Measurements from ENCODE around the gene LYZL4. TPM values are rescaled to one million over a fixed set of nuclear protein-coding genes. Genes with fewer than 3 reads are reported as not detected.

The LYZL4 gene, protein sequence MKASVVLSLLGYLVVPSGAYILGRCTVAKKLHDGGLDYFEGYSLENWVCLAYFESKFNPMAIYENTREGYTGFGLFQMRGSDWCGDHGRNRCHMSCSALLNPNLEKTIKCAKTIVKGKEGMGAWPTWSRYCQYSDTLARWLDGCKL
- not detected for polyA plus RNA-seq
- long read RNA-seq, donor 1, result 0 reads
- long read RNA-seq, donor 2, result 0 reads
- long read RNA-seq, donor 3, result 0 reads
- long read RNA-seq, donor 4, result 0 reads
- long read RNA-seq, donor 5, result 0 reads
- long read RNA-seq, donor 6, result 0 reads
- long read RNA-seq, donor 7, result 0 reads
- long read RNA-seq, donor 8, result 0 reads
- long read RNA-seq, donor 9, result 0 reads
- long read RNA-seq, donor 10, result 0 reads

- no peak within 1 kb of the TSS for H3K27ac ChIP-seq (ENCODE audit: low read depth in 1 of 3, low read length in 2 of 3)
Measured at GRCh38 chr3:42410370-42411131, at the start of gene LYZL4. Gene LYZL4, minus strand, starts transcription at chr3:42410610. Its CDS starts 3,359 bp downstream, at chr3:42407251.

DNA sequence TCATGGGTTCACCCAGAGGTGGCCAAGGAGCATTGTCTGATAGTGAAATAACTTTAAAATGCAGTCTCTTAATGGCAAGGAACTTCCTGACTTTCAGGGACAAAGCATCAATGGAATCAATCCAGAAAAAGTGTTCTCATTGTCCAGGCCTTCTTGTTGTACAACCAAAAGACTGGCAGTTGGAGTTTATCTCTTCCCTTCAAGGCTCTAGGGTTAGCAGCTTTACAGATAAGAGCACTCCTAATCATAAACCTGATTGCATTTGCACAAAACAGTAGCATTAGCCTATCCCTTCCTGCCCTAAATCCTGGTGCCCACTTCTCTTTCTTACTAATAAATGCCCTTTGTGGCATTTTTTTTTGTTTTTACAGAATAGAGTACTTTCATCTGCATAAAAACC is 48.7 kb upstream of the LYZL4 start:
- no peak for FAIRE-seq
- no peak overlapping the region for H3K4me3 ChIP-seq (ENCODE audit: low read depth in 1 of 3, low read length in 3 of 3)

More at GRCh38 chr3:42410370-42411131, at the start of gene LYZL4:
- no peaks in the 10 kb centered on the region for H3K9me3 ChIP-seq (ENCODE audit: control insufficient read depth in 2 of 2, insufficient read depth in 1 of 2, low read depth in 1 of 2, low read length in 1 of 2)
- H3K27me3 ChIP-seq (ENCODE audit: control insufficient read depth in 3 of 3, insufficient read depth in 3 of 3, low read length in 3 of 3), result no peaks in the 10 kb centered on the region
- DNase-seq, result no peak
- H3K4me1 ChIP-seq (ENCODE audit: control insufficient read depth in 3 of 3, insufficient read depth in 2 of 3, low read depth in 1 of 3, low read length in 2 of 3), result no peaks in the 10 kb centered on the region
- no peak within 1 kb of the TSS for H3K4me3 ChIP-seq (ENCODE audit: low read depth in 1 of 3, low read length in 3 of 3)
- no peaks in the 10 kb centered on the region for H3K36me3 ChIP-seq (ENCODE audit: control insufficient read depth in 3 of 3, insufficient read depth in 2 of 3, low read depth in 1 of 3, low read length in 3 of 3)
- no peak for FAIRE-seq
- WGBS, 3 donors, result 60 to 80% (median 64%) methylated on average over 5 of the region's 5 CpGs

GRCh38 chr3:42456211-42456610 is 45.8 kb upstream of the LYZL4 start:
- H3K27me3 ChIP-seq (ENCODE audit: control insufficient read depth in 3 of 3, insufficient read depth in 3 of 3, low read length in 3 of 3), result no peaks in the 10 kb centered on the region
- no peak overlapping the region for H3K27ac ChIP-seq (ENCODE audit: low read depth in 1 of 3, low read length in 2 of 3)
- peaks cover 0 to 4% (median 0%) of the 10 kb centered on the region in 3 donors for H3K4me1 ChIP-seq (ENCODE audit: control insufficient read depth in 3 of 3, insufficient read depth in 2 of 3, low read depth in 1 of 3, low read length in 2 of 3)
- DNase-seq (no peak), FAIRE-seq (no peak)
- no peak overlapping the region for H3K4me3 ChIP-seq (ENCODE audit: low read depth in 1 of 3, low read length in 3 of 3)
- H3K9me3 ChIP-seq (ENCODE audit: control insufficient read depth in 2 of 2, insufficient read depth in 1 of 2, low read depth in 1 of 2, low read length in 1 of 2), result peaks cover 0 to 21% of the 10 kb centered on the region in 2 donors
- H3K36me3 ChIP-seq (ENCODE audit: control insufficient read depth in 3 of 3, insufficient read depth in 2 of 3, low read depth in 1 of 3, low read length in 3 of 3), result no peaks in the 10 kb centered on the region

More for the DNA sequence above, 48.7 kb upstream of the LYZL4 start:
- peak overlapping the region in 1 of 3 donors; percentile 27 for H3K27ac ChIP-seq (ENCODE audit: low read depth in 1 of 3, low read length in 2 of 3)
- peak in 1 of 2 donors; percentile 51 for DNase-seq
- peaks cover 1 to 26% of the 10 kb centered on the region in 2 donors for H3K9me3 ChIP-seq (ENCODE audit: control insufficient read depth in 2 of 2, insufficient read depth in 1 of 2, low read depth in 1 of 2, low read length in 1 of 2)
- peaks cover 0 to 4% (median 0%) of the 10 kb centered on the region in 3 donors for H3K4me1 ChIP-seq (ENCODE audit: control insufficient read depth in 3 of 3, insufficient read depth in 2 of 3, low read depth in 1 of 3, low read length in 2 of 3)
- H3K27me3 ChIP-seq (ENCODE audit: control insufficient read depth in 3 of 3, insufficient read depth in 3 of 3, low read length in 3 of 3), result no peaks in the 10 kb centered on the region
- no peaks in the 10 kb centered on the region for H3K36me3 ChIP-seq (ENCODE audit: control insufficient read depth in 3 of 3, insufficient read depth in 2 of 3, low read depth in 1 of 3, low read length in 3 of 3)

DNA sequence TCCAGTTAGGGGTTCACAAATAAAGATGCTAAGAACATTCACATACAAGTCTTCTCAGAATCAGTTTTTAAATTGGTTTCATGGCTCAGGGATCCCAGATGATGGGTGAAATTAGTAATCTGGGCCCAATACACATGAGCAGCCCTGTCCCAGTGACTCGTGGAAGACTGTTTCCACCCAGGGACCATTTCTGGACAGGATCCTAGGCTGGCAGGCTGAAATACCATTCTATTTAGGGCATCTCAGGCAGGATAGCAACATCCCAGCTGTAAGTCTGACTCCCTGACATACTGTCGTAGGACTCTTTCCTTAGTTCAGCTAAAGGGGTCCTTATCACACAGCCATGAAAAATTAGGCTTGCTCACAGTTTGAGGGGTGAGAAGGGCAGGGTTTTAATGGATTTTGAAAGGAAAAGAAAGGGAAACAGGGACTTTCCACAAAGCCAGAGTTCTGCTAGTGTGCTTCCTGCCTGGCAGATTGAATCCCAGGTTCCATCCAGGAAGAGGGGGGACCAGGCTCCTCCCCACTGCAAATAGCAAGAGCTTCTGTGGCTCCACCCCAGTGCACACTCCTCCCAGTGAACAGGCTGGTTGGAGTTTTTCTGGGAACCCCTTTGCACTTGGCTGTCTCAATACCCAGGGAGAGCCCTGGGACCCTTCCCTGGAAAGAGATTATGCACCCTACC is 41.3 kb upstream of the LYZL4 start:
- H3K9me3 ChIP-seq (ENCODE audit: control insufficient read depth in 2 of 2, insufficient read depth in 1 of 2, low read depth in 1 of 2, low read length in 1 of 2), result peaks cover 0 to 18% of the 10 kb centered on the region in 2 donors
- DNase-seq (no peak), FAIRE-seq (no peak)
- no peaks in the 10 kb centered on the region for H3K27me3 ChIP-seq (ENCODE audit: control insufficient read depth in 3 of 3, insufficient read depth in 3 of 3, low read length in 3 of 3)
- H3K4me3 ChIP-seq (ENCODE audit: low read depth in 1 of 3, low read length in 3 of 3), result no peak overlapping the region
- no peaks in the 10 kb centered on the region for H3K36me3 ChIP-seq (ENCODE audit: control insufficient read depth in 3 of 3, insufficient read depth in 2 of 3, low read depth in 1 of 3, low read length in 3 of 3)
- peaks cover 0 to 4% (median 0%) of the 10 kb centered on the region in 3 donors for H3K4me1 ChIP-seq (ENCODE audit: control insufficient read depth in 3 of 3, insufficient read depth in 2 of 3, low read depth in 1 of 3, low read length in 2 of 3)
- 62 to 90% (median 86%) methylated on average over 2 of the region's 2 CpGs for WGBS, 3 donors
- H3K27ac ChIP-seq (ENCODE audit: low read depth in 1 of 3, low read length in 2 of 3), result no peak overlapping the region

DNA sequence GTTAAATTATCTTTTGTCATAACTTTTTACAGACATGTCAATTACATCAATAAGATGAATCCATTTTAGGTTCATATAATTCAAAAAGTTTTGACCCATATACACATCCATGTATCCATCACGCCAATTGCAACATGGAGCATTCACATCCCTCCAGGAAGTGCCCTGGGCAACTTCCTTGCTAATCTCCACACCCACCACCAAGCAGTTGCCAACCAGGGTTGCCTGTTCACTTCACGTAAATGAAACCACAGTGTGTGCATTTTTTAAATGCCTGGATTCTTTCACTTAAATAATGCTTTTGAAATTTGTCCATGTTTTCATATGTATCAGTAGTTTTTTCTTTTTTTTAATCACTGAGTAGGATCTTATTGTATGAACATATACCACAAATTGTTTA is 40.7 kb upstream of the LYZL4 start:
- Histone ChIP-seq H3K27ac (ENCODE audit: low read depth in 1 of 3, low read length in 2 of 3) (no peak overlapping the region), H3K27me3 (ENCODE audit: control insufficient read depth in 3 of 3, insufficient read depth in 3 of 3, low read length in 3 of 3) (no peaks in the 10 kb centered on the region), H3K4me1 (ENCODE audit: control insufficient read depth in 3 of 3, insufficient read depth in 2 of 3, low read depth in 1 of 3, low read length in 2 of 3) (peaks cover 0 to 4% (median 0%) of the 10 kb centered on the region in 3 donors), H3K36me3 (ENCODE audit: control insufficient read depth in 3 of 3, insufficient read depth in 2 of 3, low read depth in 1 of 3, low read length in 3 of 3) (no peaks in the 10 kb centered on the region), H3K4me3 (ENCODE audit: low read depth in 1 of 3, low read length in 3 of 3) (no peak overlapping the region), H3K9me3 (ENCODE audit: control insufficient read depth in 2 of 2, insufficient read depth in 1 of 2, low read depth in 1 of 2, low read length in 1 of 2) (peaks cover 0 to 18% of the 10 kb centered on the region in 2 donors)
- FAIRE-seq, result no peak
- 75 to 87% (median 81%) methylated on average over 2 of the region's 2 CpGs for WGBS, 3 donors
- no peak for DNase-seq

- WGBS, 3 donors, result 91 to 95% (median 94%) methylated on average over 1 of the region's 1 CpG
- no peaks in the 10 kb centered on the region for H3K27me3 ChIP-seq (ENCODE audit: control insufficient read depth in 3 of 3, insufficient read depth in 3 of 3, low read length in 3 of 3)
- H3K27ac ChIP-seq (ENCODE audit: low read depth in 1 of 3, low read length in 2 of 3), result no peak overlapping the region
- H3K36me3 ChIP-seq (ENCODE audit: control insufficient read depth in 3 of 3, insufficient read depth in 2 of 3, low read depth in 1 of 3, low read length in 3 of 3), result no peaks in the 10 kb centered on the region
- peaks cover 0 to 4% (median 0%) of the 10 kb centered on the region in 3 donors for H3K4me1 ChIP-seq (ENCODE audit: control insufficient read depth in 3 of 3, insufficient read depth in 2 of 3, low read depth in 1 of 3, low read length in 2 of 3)
- H3K4me3 ChIP-seq (ENCODE audit: low read depth in 1 of 3, low read length in 3 of 3), result no peak overlapping the region
- H3K9me3 ChIP-seq (ENCODE audit: control insufficient read depth in 2 of 2, insufficient read depth in 1 of 2, low read depth in 1 of 2, low read length in 1 of 2), result peaks cover 0 to 18% of the 10 kb centered on the region in 2 donors
- FAIRE-seq, result no peak
- no peak for DNase-seq
Measured at GRCh38 chr3:42450567-42450966, 40.2 kb upstream of the LYZL4 start.

GRCh38 chr3:42447481-42447880 is 37.1 kb upstream of the LYZL4 start:
- Histone ChIP-seq H3K27ac (ENCODE audit: low read depth in 1 of 3, low read length in 2 of 3) (no peak overlapping the region), H3K36me3 (ENCODE audit: control insufficient read depth in 3 of 3, insufficient read depth in 2 of 3, low read depth in 1 of 3, low read length in 3 of 3) (no peaks in the 10 kb centered on the region), H3K4me3 (ENCODE audit: low read depth in 1 of 3, low read length in 3 of 3) (no peak overlapping the region), H3K9me3 (ENCODE audit: control insufficient read depth in 2 of 2, insufficient read depth in 1 of 2, low read depth in 1 of 2, low read length in 1 of 2) (no peaks in the 10 kb centered on the region), H3K4me1 (ENCODE audit: control insufficient read depth in 3 of 3, insufficient read depth in 2 of 3, low read depth in 1 of 3, low read length in 2 of 3) (no peaks in the 10 kb centered on the region), H3K27me3 (ENCODE audit: control insufficient read depth in 3 of 3, insufficient read depth in 3 of 3, low read length in 3 of 3) (no peaks in the 10 kb centered on the region)
- FAIRE-seq (no peak), DNase-seq (no peak)
- 83 to 100% (median 93%) methylated on average over 1 of the region's 1 CpG for WGBS, 3 donors
